SK-N-SH treated with all-trans-retinoic acid at 6 μM for 48 hours (cell line): ENCODE measurements around the gene CCDC188.

ENCODE experiments used
- ATAC-seq: fragments of 200-7000 bp; cut with Tn5 transposase; 3 replicates; pipeline ENCODE4 v1.9.1; 2020; ENCODE audit warnings: mild to moderate bottlenecking, moderate library complexity
- ARNTL ChIP-seq: fragments of 450-650 bp; formaldehyde crosslinking; IDR thresholded peaks from 2 replicates; pipeline ENCODE4 v1.5.0; 2020; ENCODE audit warnings: low read depth, mild to moderate bottlenecking, moderate library complexity, borderline replicate concordance
- BACH2 ChIP-seq: fragments of 250-450 bp; sonication (Bioruptor Pico); IDR thresholded peaks from 2 replicates; pipeline ENCODE4 v1.9.0; 2021; ENCODE audit warnings: mild to moderate bottlenecking, borderline replicate concordance
- CSDC2 ChIP-seq: fragments of 250-450 bp; sonication (Bioruptor Pico); IDR thresholded peaks from 2 replicates; pipeline ENCODE4 v1.5.0; 2020; ENCODE audit warnings: mild to moderate bottlenecking, moderate library complexity
- ESRRG ChIP-seq: fragments of 250-450 bp; sonication (Bioruptor Pico); IDR thresholded peaks from 2 replicates; pipeline ENCODE4 v1.6.1; 2021; ENCODE audit warnings: mild to moderate bottlenecking
- GLIS3 ChIP-seq: fragments of 250-450 bp; sonication (Bioruptor Pico); IDR thresholded peaks from 2 replicates; pipeline ENCODE4 v1.5.0; 2020; ENCODE audit warnings: mild to moderate bottlenecking, moderate library complexity
- ISL1 ChIP-seq: fragments of 250-450 bp; sonication (Bioruptor Pico); IDR thresholded peaks from 2 replicates; pipeline ENCODE4 v2.1.2; 2022; ENCODE audit warnings: mild to moderate bottlenecking, moderate library complexity
- OSR1 ChIP-seq: fragments of 250-450 bp; sonication (Bioruptor Pico); IDR thresholded peaks from 2 replicates; pipeline ENCODE4 v1.8.0; 2022; ENCODE audit warnings: moderate library complexity, mild to moderate bottlenecking, inconsistent platforms
- PPARA ChIP-seq: fragments of 250-450 bp; sonication (Bioruptor Pico); IDR thresholded peaks from 2 replicates; pipeline ENCODE4 v1.5.0; 2020; ENCODE audit warnings: mild to moderate bottlenecking, borderline replicate concordance
- RARB ChIP-seq: fragments of 250-450 bp; sonication (Bioruptor Pico); IDR thresholded peaks from 2 replicates; pipeline ENCODE4 v1.8.0; 2021; ENCODE audit warnings: mild to moderate bottlenecking, moderate library complexity
- SNAI2 ChIP-seq: fragments of 250-450 bp; sonication (Bioruptor Pico); IDR thresholded peaks from 2 replicates; pipeline ENCODE4 v1.5.0; 2020; ENCODE audit warnings: mild to moderate bottlenecking, moderate library complexity
- TCF4 ChIP-seq: fragments of 250-450 bp; sonication (Bioruptor Pico); IDR thresholded peaks from 2 replicates; pipeline ENCODE4 v1.8.0; 2021; ENCODE audit warnings: mild to moderate bottlenecking, moderate library complexity, borderline replicate concordance
- ZC3H10 ChIP-seq: fragments of 250-450 bp; sonication (Bioruptor Pico); IDR thresholded peaks from 2 replicates; pipeline ENCODE4 v1.5.1; 2021; ENCODE audit warnings: mild to moderate bottlenecking, moderate library complexity
- ZFP3 ChIP-seq: fragments of 250-450 bp; sonication (Bioruptor Pico); IDR thresholded peaks from 2 replicates; pipeline ENCODE4 v1.5.0; 2020; ENCODE audit warnings: mild to moderate bottlenecking, moderate library complexity
- ZFP30 ChIP-seq: fragments of 450-650 bp; formaldehyde crosslinking; IDR thresholded peaks from 2 replicates; pipeline ENCODE4 v1.5.0; 2022; ENCODE audit warnings: mild to moderate bottlenecking, moderate library complexity
- ZNF565 ChIP-seq: fragments of 450-650 bp; formaldehyde crosslinking; conservative IDR thresholded peaks from 2 replicates; pipeline ENCODE4 v1.5.0; 2020; ENCODE audit warnings: low read depth, mild to moderate bottlenecking, moderate library complexity
- ZNF70 ChIP-seq: fragments of 450-650 bp; formaldehyde crosslinking; IDR thresholded peaks from 2 replicates; pipeline ENCODE4 v1.5.0; 2020; ENCODE audit warnings: mild to moderate bottlenecking, moderate library complexity
- ZNF8 ChIP-seq: fragments of 450-650 bp; formaldehyde crosslinking; IDR thresholded peaks from 2 replicates; pipeline ENCODE4 v1.5.0; 2020; ENCODE audit warnings: mild to moderate bottlenecking, moderate library complexity
- TF ChIP-seq, protein P1 (sequence below): fragments of 250-450 bp; sonication (Bioruptor Pico); IDR thresholded peaks from 2 replicates; pipeline ENCODE4 v1.8.0; 2021; ENCODE audit warnings: low read depth, mild to moderate bottlenecking, moderate library complexity, borderline replicate concordance
- TF ChIP-seq, protein P2 (sequence below): fragments of 250-450 bp; sonication (Bioruptor Pico); IDR thresholded peaks from 2 replicates; pipeline ENCODE4 v1.8.0; 2020; ENCODE audit warnings: mild to moderate bottlenecking, moderate library complexity, borderline replicate concordance
- TF ChIP-seq, protein P3 (sequence below): fragments of 250-450 bp; sonication (Bioruptor Pico); IDR thresholded peaks from 2 replicates; pipeline ENCODE4 v1.5.1; 2020; ENCODE audit warnings: low read depth, mild to moderate bottlenecking, moderate library complexity
- TF ChIP-seq, protein P4 (sequence below): fragments of 250-450 bp; sonication (Bioruptor Pico); IDR thresholded peaks from 2 replicates; pipeline ENCODE4 v1.5.0; 2020; ENCODE audit warnings: mild to moderate bottlenecking, moderate library complexity
- TF ChIP-seq, protein P5 (sequence below): fragments of 250-450 bp; sonication (Bioruptor Pico); IDR thresholded peaks from 2 replicates; pipeline ENCODE4 v1.5.1; 2021; ENCODE audit warnings: mild to moderate bottlenecking, moderate library complexity

CCDC188 gene

DNA sequence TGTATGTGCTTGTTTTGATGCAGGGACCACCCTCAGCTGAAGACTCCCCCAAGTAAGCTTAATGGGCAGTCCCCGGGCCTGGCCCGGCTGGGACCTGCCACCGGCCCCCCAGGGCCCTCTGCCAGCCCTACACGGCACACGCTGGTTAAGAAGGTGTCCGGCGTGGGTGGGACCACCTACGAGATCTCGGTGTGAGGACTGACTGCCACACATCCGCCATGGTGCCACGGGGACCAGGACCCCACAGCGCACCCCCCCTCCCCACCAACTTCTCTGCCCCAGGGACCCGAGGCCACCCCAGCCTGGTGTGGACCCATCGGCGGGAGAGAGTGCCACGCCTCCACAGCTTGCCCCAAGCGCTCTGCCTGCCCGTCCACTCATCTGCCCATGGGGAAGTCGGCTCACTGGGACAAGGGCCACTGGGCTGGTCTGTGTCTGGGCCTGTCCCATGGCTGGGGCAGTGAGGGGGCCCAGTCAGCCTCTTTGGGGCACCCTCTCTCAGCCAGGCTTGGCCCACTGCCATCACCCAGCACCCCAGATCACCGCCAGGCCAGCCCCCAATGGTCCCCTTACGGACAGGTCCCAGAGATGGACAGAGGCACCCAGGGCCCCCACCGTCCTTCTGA is 5.5 kb downstream of the CCDC188 start:
- TF ChIP-seq ARNTL = no peak
- TF ChIP-seq ZC3H10 (CRISPR knock-in tag) = no peak
- TF ChIP-seq, protein P1, sequence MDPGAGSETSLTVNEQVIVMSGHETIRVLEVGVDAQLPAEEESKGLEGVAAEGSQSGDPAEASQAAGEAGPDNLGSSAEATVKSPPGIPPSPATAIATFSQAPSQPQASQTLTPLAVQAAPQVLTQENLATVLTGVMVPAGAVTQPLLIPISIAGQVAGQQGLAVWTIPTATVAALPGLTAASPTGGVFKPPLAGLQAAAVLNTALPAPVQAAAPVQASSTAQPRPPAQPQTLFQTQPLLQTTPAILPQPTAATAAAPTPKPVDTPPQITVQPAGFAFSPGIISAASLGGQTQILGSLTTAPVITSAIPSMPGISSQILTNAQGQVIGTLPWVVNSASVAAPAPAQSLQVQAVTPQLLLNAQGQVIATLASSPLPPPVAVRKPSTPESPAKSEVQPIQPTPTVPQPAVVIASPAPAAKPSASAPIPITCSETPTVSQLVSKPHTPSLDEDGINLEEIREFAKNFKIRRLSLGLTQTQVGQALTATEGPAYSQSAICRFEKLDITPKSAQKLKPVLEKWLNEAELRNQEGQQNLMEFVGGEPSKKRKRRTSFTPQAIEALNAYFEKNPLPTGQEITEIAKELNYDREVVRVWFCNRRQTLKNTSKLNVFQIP (CRISPR knock-in tag) = no peak
- TF ChIP-seq, protein P2, sequence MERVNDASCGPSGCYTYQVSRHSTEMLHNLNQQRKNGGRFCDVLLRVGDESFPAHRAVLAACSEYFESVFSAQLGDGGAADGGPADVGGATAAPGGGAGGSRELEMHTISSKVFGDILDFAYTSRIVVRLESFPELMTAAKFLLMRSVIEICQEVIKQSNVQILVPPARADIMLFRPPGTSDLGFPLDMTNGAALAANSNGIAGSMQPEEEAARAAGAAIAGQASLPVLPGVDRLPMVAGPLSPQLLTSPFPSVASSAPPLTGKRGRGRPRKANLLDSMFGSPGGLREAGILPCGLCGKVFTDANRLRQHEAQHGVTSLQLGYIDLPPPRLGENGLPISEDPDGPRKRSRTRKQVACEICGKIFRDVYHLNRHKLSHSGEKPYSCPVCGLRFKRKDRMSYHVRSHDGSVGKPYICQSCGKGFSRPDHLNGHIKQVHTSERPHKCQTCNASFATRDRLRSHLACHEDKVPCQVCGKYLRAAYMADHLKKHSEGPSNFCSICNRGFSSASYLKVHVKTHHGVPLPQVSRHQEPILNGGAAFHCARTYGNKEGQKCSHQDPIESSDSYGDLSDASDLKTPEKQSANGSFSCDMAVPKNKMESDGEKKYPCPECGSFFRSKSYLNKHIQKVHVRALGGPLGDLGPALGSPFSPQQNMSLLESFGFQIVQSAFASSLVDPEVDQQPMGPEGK = no peak
- TF ChIP-seq TCF4 (CRISPR knock-in tag) = no peak
- no peak for TF ChIP-seq ZNF70 (CRISPR knock-in tag)
- TF ChIP-seq ZFP3 = no peak
- no peak for TF ChIP-seq ZNF565
- no peak for TF ChIP-seq ZFP30 (CRISPR knock-in tag)
- no peak for TF ChIP-seq ZNF8 (CRISPR knock-in tag)
- no peak for TF ChIP-seq CSDC2 (CRISPR knock-in tag)
- TF ChIP-seq, protein P3, sequence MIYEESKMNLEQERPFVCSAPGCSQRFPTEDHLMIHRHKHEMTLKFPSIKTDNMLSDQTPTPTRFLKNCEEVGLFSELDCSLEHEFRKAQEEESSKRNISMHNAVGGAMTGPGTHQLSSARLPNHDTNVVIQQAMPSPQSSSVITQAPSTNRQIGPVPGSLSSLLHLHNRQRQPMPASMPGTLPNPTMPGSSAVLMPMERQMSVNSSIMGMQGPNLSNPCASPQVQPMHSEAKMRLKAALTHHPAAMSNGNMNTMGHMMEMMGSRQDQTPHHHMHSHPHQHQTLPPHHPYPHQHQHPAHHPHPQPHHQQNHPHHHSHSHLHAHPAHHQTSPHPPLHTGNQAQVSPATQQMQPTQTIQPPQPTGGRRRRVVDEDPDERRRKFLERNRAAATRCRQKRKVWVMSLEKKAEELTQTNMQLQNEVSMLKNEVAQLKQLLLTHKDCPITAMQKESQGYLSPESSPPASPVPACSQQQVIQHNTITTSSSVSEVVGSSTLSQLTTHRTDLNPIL (CRISPR knock-in tag) = no peak
- TF ChIP-seq RARB = no peak
- no peak for TF ChIP-seq GLIS3 (CRISPR knock-in tag)
- TF ChIP-seq SNAI2 (CRISPR knock-in tag) = no peak
- TF ChIP-seq, protein P4, sequence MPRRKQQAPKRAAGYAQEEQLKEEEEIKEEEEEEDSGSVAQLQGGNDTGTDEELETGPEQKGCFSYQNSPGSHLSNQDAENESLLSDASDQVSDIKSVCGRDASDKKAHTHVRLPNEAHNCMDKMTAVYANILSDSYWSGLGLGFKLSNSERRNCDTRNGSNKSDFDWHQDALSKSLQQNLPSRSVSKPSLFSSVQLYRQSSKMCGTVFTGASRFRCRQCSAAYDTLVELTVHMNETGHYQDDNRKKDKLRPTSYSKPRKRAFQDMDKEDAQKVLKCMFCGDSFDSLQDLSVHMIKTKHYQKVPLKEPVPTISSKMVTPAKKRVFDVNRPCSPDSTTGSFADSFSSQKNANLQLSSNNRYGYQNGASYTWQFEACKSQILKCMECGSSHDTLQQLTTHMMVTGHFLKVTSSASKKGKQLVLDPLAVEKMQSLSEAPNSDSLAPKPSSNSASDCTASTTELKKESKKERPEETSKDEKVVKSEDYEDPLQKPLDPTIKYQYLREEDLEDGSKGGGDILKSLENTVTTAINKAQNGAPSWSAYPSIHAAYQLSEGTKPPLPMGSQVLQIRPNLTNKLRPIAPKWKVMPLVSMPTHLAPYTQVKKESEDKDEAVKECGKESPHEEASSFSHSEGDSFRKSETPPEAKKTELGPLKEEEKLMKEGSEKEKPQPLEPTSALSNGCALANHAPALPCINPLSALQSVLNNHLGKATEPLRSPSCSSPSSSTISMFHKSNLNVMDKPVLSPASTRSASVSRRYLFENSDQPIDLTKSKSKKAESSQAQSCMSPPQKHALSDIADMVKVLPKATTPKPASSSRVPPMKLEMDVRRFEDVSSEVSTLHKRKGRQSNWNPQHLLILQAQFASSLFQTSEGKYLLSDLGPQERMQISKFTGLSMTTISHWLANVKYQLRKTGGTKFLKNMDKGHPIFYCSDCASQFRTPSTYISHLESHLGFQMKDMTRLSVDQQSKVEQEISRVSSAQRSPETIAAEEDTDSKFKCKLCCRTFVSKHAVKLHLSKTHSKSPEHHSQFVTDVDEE (CRISPR knock-in tag) = no peak
- TF ChIP-seq BACH2 (CRISPR knock-in tag) = no peak
- TF ChIP-seq ISL1 = no peak
- TF ChIP-seq PPARA (CRISPR knock-in tag) = no peak
- no peak for TF ChIP-seq ESRRG (CRISPR knock-in tag)
- no peak for ATAC-seq

DNA sequence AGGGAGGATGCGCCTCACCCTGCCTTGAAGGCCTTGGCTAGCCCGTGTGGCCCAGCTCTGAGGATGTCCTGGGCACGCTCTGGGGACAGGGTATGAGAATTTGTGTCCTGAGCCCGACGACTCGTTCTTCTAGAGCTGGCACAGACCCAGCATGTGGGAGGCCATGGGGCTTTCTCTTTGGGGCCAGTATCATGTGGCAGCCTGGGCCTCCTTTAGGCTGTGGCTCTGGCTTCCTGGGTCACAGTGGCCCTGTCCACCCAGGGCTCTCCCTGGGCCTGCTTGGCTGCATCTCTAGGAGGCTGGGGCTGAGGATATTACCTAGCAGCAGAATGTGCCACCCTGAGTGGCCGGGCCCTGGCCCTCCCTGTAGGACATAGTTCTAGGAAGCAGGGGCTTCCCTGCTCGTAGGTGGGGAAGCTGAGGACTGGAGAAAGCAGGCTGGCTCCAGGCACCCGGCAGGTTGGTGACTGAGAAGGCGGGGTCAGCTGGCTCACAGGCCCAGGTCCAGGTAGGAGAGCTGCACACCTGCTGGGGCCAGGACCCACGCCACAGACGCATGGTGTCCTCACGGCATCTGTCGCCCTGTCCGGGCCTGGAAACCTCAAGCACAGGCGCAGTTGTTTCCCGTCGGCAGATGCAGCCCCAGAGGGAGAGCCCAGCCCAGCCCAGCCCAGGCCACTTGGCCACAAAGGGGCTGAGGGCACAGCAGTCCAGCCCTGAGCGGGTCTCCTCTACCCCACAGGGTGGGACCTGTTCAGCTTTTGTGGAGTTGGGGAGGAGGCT is 6.8 kb downstream of the CCDC188 start:
- TF ChIP-seq BACH2 (CRISPR knock-in tag) (no peak), ZFP30 (CRISPR knock-in tag) (no peak), GLIS3 (CRISPR knock-in tag) (no peak), OSR1 (CRISPR knock-in tag) (no peak), ZNF565 (no peak), ZNF70 (CRISPR knock-in tag) (no peak)
- TF ChIP-seq, protein P4 (CRISPR knock-in tag) = no peak
- TF ChIP-seq, protein P5, sequence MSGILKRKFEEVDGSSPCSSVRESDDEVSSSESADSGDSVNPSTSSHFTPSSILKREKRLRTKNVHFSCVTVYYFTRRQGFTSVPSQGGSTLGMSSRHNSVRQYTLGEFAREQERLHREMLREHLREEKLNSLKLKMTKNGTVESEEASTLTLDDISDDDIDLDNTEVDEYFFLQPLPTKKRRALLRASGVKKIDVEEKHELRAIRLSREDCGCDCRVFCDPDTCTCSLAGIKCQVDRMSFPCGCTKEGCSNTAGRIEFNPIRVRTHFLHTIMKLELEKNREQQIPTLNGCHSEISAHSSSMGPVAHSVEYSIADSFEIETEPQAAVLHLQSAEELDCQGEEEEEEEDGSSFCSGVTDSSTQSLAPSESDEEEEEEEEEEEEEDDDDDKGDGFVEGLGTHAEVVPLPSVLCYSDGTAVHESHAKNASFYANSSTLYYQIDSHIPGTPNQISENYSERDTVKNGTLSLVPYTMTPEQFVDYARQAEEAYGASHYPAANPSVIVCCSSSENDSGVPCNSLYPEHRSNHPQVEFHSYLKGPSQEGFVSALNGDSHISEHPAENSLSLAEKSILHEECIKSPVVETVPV = no peak
- TF ChIP-seq, protein P3 (CRISPR knock-in tag) = no peak
- TF ChIP-seq, protein P1 (CRISPR knock-in tag) = no peak
- ATAC-seq = no peak
